BLaER1 (cell line): ENCODE data around the gene ZFP36L2.

Experiments used
- H3K27ac ChIP-seq: shearing (Covaris generic); formaldehyde crosslinking; 2 replicates; pipeline ENCODE4 v1.8.1; 2022
- H3K27me3 ChIP-seq: shearing (Covaris generic); formaldehyde crosslinking; 2 replicates; pipeline ENCODE4 v1.8.1; 2022
- H3K36me3 ChIP-seq: shearing (Covaris generic); formaldehyde crosslinking; 2 replicates; pipeline ENCODE4 v1.8.1; 2022
- H3K4me1 ChIP-seq: shearing (Covaris generic); formaldehyde crosslinking; 2 replicates; pipeline ENCODE4 v1.8.1; 2022
- H3K4me2 ChIP-seq: shearing (Covaris generic); formaldehyde crosslinking; 2 replicates; pipeline ENCODE4 v1.8.1; 2022
- H3K4me3 ChIP-seq: shearing (Covaris generic); formaldehyde crosslinking; 2 replicates; pipeline ENCODE4 v1.8.1; 2022
- H3K9ac ChIP-seq: shearing (Covaris generic); formaldehyde crosslinking; 2 replicates; pipeline ENCODE4 v1.8.1; 2022
- H3K9me3 ChIP-seq: shearing (Covaris generic); formaldehyde crosslinking; 2 replicates; pipeline ENCODE4 v1.8.1; 2022
- H4K20me1 ChIP-seq: shearing (Covaris generic); formaldehyde crosslinking; 2 replicates; pipeline ENCODE4 v1.8.1; 2022
- Cebpa-rat ChIP-seq: shearing (Covaris generic); IDR thresholded peaks from 2 replicates; pipeline ENCODE4 v1.8.1; 2022

ZFP36L2 gene

DNA sequence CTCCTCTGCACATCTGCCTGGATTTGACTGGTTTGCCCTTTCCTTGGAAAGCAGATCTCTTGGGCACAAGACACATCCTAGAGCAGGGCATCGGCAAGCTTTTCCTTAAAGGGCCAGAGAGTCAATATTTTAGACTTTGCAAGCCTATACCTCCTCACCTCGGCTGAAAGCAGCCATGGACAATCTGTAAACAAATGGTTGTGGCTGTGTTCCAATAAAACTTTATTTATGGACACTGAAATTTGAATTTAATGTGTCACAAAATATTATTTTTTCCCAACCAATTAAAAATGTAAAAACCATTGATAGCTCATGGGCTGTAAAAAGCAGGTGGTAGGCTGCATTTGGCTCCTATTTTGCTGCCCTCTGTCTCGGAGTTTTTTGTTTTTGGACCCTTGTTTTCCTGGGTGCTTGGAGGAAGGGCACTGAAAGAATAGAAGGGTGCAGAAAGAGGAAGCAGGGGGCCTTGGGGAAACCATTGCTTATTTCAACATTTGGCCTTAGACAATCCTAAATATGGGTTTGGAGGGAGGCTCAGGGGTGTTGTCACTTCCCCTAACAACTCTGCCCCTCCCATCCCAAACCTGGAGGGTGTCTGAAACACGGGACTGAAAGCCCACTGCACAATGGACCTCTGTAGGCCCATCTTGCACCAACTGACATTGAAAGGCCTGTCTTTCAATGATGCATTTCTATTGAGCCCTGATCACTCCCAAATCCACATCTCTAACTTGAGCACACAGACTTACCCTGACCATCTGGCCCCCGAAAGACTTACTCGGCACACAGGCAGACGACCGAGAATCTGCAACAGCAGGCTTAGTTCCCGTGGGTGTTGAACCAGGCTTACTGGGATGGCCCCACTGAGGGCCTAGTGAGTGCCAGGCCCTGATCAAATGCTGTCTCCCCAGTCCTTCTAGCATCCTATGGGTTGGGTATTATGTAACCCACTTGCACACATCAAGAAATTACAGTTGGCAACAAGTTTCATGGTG is 7.1 kb upstream of the ZFP36L2 start:
- Histone ChIP-seq H3K4me2 (peak overlapping the region; percentile 59), H3K27ac (0 out of 2 replicates have a peak overlapping the region, but pooled peaks have one; percentile 0), H3K9ac (no peak overlapping the region)

DNA sequence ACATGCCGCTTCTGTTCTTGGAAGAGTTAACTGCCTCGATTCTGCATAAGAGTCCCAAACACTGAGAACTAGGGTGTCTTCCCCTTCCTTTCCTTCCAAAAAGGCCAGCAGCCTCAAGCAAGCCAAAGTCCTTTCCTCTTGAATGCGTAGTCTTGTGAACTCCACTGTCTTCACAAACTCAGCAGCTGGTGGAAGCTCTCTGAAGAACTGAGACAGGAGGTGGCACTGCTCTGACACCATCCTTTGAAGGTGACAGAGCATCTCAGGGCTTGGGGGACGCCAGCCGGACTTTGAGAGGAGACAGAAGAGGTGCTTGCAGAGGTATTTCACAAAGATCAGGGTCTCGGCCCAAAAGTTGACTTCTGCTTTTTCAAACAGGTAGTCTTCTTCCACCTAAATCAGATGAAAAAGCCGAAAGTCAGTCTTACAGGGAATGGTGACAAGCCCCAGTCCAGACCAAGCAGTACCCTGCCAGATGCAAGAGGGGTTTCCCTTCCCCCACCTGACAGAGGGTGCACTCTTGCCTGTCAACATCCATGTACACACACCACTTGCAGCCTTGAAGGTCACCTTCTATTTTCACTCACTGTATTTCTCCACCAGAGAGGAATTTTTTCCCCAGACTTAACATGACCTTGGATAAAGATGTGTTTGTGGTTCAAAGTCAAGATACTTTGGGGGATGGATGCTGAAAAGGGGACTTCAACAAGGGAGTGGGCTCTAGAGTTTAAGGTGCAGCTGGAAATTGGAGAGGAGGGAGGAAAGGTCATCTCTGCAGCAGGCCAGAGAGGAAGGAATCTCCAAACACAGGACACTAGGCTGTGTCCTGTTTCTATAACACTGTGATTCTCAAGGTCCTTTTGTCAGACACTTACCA is 4.8 kb upstream of the ZFP36L2 start:
- no peaks in the 10 kb centered on the region for H3K9me3 ChIP-seq
- peaks cover 34% of the 10 kb centered on the region for H3K36me3 ChIP-seq
- H3K4me3 ChIP-seq = no peak overlapping the region
- no peak overlapping the region for H3K27ac ChIP-seq
- H4K20me1 ChIP-seq = peaks cover 1% of the 10 kb centered on the region
- H3K9ac ChIP-seq = no peak overlapping the region
- no peak overlapping the region for H3K4me2 ChIP-seq
- TF ChIP-seq Cebpa-rat = no peak
- no peaks in the 10 kb centered on the region for H3K27me3 ChIP-seq
- peaks cover 50% of the 10 kb centered on the region for H3K4me1 ChIP-seq

More for the DNA sequence above, 7.1 kb upstream of the ZFP36L2 start:
- Histone ChIP-seq H3K4me1 (peaks cover 39% of the 10 kb centered on the region), H3K27me3 (no peaks in the 10 kb centered on the region), H3K4me3 (no peak overlapping the region), H3K36me3 (peaks cover 36% of the 10 kb centered on the region), H3K9me3 (no peaks in the 10 kb centered on the region), H4K20me1 (no peaks in the 10 kb centered on the region)
- no peak for TF ChIP-seq Cebpa-rat

DNA sequence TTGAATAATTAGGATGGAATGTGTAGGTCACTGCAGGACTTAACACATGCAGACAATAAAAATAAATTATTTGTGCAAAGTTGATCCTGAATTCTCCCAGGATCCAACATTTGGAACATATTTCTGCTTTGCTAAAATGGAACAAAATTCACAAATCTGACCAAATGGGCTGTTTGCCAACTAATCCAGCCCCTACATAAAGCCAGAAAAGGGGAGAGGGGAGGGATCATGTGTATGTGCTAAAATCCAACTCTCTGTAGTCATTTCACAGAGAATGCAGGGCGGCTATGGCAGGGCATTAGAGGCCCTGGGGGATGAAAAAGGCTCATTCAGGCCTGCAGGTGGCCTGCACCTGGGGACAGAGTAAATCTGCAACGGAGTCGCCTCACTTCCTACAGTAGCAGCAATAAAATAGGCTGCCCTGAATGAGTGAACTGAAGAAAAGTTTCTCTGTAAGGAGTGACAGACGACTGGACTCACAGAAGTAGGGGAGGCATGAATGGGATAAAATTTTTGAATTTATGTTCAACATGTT is 4.0 kb upstream of the ZFP36L2 start:
- H3K36me3 ChIP-seq = peaks cover 34% of the 10 kb centered on the region
- H3K9ac ChIP-seq = no peak overlapping the region; the same call in 1 of the 2 replicates
- H3K9me3 ChIP-seq = no peaks in the 10 kb centered on the region
- H3K4me1 ChIP-seq = peaks cover 50% of the 10 kb centered on the region
- no peak overlapping the region for H3K4me3 ChIP-seq
- peaks cover 9% of the 10 kb centered on the region for H4K20me1 ChIP-seq
- no peak overlapping the region for H3K27ac ChIP-seq
- no peaks in the 10 kb centered on the region for H3K27me3 ChIP-seq
- no peak for TF ChIP-seq Cebpa-rat
- H3K4me2 ChIP-seq = peak overlapping the region; percentile 23; the same call in 1 of the 2 replicates

DNA sequence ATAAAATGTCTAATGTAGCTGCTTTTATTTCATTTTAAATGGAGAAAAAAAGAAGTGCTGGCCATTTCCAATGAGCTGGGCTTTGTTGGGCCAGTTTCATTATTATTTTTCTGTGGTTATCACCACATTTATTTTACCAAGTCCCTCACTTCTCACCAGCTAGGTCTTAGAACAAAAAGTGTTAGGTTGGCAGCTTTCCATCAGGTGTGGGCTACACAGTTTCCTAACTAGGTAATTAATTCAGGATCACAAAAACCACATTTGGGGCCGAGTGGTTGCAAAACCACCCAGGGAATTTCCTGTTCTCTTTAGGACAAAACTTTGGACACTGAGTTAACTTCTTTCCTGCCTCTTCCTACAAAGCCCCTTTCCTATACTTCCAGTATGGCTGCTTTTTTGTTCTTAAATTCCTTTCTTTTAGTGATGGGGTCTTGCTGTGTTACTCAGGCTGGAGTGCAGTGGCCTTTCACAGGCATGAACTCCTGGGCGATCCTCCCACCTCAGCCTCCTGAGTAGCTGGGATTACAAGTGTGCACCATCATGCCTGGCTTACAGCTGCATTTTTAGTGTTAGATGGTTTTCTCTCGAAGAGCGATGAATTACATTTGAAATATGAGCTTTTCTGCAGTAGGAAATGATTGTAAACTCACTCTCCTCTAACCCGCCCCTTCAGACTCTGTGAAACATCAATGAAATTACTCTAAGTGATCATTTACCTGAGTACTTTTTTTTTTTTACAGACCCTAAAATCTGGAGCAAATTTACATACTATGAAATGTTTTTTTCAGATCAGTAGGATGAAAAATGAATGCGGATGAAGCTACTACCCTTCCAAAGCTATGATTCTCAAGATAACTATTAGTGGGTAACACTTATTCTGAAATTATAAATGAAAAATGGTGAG is 2.6 kb upstream of the ZFP36L2 start:
- H4K20me1 ChIP-seq = peaks cover 23% of the 10 kb centered on the region
- no peaks in the 10 kb centered on the region for H3K9me3 ChIP-seq
- peaks cover 42% of the 10 kb centered on the region for H3K4me1 ChIP-seq
- peak overlapping the region; percentile 96 for H3K4me2 ChIP-seq
- no peak overlapping the region for H3K4me3 ChIP-seq
- peaks cover 48% of the 10 kb centered on the region for H3K36me3 ChIP-seq
- H3K9ac ChIP-seq = peak overlapping the region; percentile 9; the same call in 1 of the 2 replicates
- no peaks in the 10 kb centered on the region for H3K27me3 ChIP-seq
- no peak overlapping the region for H3K27ac ChIP-seq
- no peak for TF ChIP-seq Cebpa-rat

DNA sequence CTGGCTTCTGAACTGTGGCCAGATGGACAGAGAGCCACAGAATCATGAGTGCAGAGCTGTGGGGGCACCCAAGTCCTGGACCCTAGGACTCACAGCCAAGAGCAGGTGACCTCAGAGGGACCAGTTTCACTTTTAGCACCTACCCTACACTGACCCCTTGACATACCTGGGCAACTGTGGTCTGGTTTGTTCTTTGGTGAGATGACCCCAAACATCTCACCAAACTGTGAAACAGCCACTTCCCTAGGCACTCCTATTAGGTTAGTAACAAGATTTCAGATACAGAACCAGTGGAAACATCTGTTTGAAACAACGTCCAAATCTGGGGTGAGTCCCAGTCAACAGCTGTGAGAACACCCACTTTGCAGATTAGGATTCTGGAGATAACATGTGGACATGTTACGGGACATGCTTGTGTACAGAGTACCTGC is 1.9 kb upstream of the ZFP36L2 start:
- Histone ChIP-seq H3K27ac (peak overlapping the region; percentile 97; the same call in 1 of the 2 replicates), H3K27me3 (no peaks in the 10 kb centered on the region), H3K9ac (0 out of 2 replicates have a peak overlapping the region, but pooled peaks have one; percentile 98), H4K20me1 (peaks cover 30% of the 10 kb centered on the region), H3K4me1 (peaks cover 35% of the 10 kb centered on the region), H3K9me3 (no peaks in the 10 kb centered on the region), H3K4me2 (peak overlapping the region; percentile 96), H3K36me3 (peaks cover 55% of the 10 kb centered on the region), H3K4me3 (peak overlapping the region; percentile 88; the same call in 1 of the 2 replicates)
- no peak for TF ChIP-seq Cebpa-rat

DNA sequence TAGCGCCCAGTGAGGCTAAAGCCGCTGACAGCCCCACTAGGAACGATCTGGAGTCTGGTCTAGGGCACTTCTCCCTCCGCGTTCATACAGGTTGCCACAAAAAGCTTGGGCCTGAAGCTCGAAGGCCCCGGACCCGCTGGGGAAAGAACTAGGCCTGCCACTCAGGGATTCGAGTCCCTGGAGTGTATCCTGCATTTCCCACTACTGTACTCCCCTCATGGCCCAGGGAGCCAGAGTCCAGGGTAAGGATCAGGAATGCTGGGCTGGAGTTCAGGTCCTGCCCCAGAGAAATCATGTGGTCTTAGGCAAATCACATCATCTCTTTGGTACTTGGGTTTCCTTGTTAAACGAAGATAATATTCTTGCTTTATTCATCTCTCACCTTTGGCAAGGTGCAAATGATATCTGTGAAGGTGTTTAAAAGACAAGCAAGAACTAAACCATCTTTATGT is 1.4 kb upstream of the ZFP36L2 start:
- Histone ChIP-seq H3K36me3 (peaks cover 58% of the 10 kb centered on the region), H3K9ac (peak overlapping the region; percentile 98), H3K4me2 (peak overlapping the region; percentile 96), H4K20me1 (peaks cover 34% of the 10 kb centered on the region), H3K27me3 (no peaks in the 10 kb centered on the region), H3K4me1 (peaks cover 30% of the 10 kb centered on the region), H3K9me3 (no peaks in the 10 kb centered on the region), H3K27ac (peak overlapping the region; percentile 97), H3K4me3 (peak overlapping the region; percentile 88)
- TF ChIP-seq Cebpa-rat = no peak

DNA sequence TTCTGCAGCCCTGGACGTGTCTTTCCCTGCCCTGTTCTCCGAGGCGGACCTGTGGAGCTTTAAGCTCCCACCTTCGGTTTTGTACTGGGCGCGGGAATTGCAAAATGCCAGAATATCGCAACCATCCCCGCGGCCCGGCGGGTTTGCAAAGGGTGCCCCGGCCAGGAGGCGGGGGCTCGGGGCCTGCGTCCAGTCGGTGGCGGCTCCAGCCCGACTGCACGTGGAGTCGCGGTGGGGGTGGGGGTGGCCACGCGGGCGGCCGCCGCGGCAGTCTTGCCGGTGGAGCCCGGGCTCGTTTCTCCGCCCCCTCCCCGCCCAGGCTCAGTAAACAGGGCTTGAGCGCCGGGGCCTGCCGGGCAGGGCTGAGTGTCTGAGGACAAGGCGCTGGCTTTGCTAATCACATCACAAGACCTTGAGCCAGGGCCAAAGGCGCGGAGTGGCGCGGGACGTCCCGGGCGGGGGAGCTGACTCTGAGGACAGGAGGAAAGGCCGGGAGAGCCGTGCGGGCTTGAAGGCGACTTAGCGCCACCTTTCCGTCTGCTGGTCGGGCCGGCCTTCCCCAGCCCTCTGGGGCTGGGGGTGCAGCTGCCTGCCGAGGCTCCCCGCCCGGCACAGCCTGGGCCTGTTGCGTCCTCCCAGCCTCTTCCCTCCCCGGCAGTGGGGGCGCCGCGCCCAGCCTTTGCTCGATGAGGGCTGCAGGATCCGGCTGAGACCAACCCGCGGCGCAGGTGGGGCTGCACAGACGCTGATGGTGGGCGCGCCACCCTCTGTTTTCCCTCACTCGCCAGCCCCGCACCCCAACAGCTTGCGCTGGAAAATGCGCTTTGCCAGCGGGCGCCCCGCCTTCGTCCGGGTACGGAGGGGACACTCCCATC is 786 bp upstream of the ZFP36L2 start:
- Histone ChIP-seq H3K4me3 (peak overlapping the region; percentile 88), H3K27ac (peak overlapping the region; percentile 97), H3K4me1 (peaks cover 33% of the 10 kb centered on the region), H3K9me3 (no peaks in the 10 kb centered on the region), H3K27me3 (no peaks in the 10 kb centered on the region), H3K36me3 (peaks cover 59% of the 10 kb centered on the region), H3K4me2 (peak overlapping the region; percentile 96), H4K20me1 (peaks cover 41% of the 10 kb centered on the region), H3K9ac (peak overlapping the region; percentile 98)
- no peak for TF ChIP-seq Cebpa-rat
